Body of pancreas (tissue), 4 donors: ENCODE results near the gene RBP2.

ENCODE experiments used
- CTCF ChIP-seq, 7 experiments: fragments of 450-650 bp in 4 of 7; fragments of 200-600 bp in 3 of 7; sonication (generic) in 3 of 7; IDR thresholded peaks; one replicate each; pipeline ENCODE4 v1.5.1; 2016 to 2019; ENCODE audit warnings: antibody characterized with exemption in 7 of 7
- POLR2A ChIP-seq, 3 donors: fragments of 450-650 bp; IDR thresholded peaks; one replicate each; pipeline ENCODE4 v1.6.1; 2016; ENCODE audit warnings: antibody characterized with exemption in 3 of 3, mild to moderate bottlenecking in 2 of 3

- no peak for TF ChIP-seq CTCF (IDR thresholded peaks at IDR 0.05)
- no peak for TF ChIP-seq POLR2A (IDR thresholded peaks at IDR 0.05)
These were observed 4.8 kb upstream of the RBP2 start for GRCh38 chr3:139481116-139481515.
